HG02759 (cell line): ENCODE measurements around the gene MAD2L2.

Experiments
- ATAC-seq: cut with Tn5 transposase; IDR thresholded peaks from one replicate; pipeline ENCODE4 v1.9.1; 2021; ENCODE audit warnings: mild to moderate bottlenecking, moderate library complexity; ENCODE audit not compliant: unreplicated experiment

MAD2L2 gene

DNA sequence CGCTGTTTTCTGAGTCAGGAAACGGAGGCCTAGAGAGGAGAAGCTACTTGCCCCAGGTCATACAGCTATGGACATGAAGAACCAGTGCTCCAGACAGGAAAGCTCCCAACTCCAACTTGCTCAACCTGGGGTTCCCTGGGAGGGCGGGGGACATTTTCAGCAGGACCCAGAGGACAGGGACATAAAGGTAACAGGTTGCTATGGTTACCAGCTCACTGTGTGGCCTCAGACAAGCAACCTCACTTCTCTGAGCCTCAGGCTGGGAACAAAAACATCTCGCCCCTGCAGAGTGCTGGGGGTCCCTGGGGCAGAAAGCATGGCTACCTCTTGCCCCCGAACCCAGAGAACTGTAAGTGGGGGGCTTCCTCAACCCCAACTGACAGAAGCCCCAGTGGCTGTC, 42.8 kb downstream of the MAD2L2 start:
- no peak for ATAC-seq

DNA sequence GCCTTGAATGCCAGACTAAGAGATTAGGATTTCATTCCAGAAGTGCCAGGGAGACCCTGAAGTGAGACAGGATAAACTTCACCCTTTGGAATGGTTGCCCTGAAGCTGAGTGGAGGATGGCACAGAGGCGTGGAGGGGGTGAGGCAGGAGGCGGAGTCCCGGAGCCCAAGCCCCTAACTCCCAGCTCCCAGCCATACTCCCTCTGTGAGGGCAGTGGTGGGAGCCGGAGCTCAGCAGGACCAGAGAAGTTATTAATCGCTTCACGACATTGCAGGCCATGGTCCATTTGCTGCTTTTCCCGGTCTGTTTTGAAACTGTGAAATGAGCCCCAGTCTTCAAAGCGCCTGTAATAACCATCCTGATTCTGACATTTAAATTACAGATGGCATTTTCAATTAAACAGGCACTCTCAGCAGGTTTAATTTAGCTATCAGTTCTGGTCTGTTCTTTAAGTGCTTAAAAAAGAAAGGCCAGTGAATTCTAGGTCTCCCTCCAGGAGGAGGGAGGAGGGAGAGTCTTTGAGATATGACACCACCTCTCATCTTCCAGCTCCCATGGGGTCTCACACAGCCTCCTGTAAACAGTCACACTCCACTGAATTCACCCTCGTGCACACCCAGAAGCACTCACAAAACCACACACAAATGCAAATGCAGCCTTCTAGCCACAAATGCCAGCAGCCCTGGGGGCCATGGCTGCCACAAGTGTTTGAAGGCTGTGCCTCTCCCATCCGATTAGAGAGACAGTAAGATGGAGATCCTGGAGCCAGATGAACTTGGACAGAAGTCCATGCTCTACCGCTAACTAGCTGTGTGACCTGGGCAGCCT, 46.4 kb downstream of the MAD2L2 start:
- ATAC-seq, result no peak

DNA sequence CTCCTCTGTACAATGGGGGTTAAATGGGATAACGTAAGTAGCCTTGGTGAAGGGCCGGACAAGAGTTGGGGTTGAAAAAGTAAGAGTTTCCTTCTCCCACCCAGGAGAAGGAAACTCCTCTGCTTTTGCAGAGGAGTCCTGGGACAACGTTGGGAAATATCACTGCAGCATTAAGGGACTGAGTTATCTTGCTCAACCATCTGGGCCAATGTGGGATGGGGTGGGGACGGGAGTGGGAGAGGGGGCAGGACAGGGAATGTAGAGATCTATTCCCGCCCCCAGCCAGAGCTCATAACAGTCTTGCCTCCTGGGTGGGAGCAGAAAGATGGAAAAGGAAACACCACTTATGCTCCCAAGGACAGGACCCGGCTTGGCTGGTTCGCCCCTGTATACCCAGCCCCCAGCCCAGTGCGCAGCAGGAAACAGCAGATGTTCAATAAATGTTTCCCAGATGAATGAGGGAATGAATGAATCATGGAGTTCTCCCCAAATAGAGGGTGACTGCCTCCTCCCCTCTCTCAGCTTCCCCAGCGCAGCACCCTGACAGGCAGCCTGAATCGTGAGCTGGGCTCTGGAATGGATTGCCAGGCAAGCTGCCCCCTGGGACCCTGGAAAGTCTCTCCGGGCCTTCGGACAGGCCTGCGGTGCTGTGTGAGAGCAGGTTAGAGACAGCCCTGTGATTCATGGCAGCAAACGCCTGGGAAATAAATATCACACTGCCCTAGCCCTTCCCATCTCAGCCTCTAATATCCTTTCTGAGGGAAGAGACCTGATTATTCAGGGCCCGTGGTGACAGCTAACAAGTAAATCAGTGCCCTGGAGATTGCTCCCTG, 51.5 kb downstream of the MAD2L2 start:
- no peak for ATAC-seq

DNA sequence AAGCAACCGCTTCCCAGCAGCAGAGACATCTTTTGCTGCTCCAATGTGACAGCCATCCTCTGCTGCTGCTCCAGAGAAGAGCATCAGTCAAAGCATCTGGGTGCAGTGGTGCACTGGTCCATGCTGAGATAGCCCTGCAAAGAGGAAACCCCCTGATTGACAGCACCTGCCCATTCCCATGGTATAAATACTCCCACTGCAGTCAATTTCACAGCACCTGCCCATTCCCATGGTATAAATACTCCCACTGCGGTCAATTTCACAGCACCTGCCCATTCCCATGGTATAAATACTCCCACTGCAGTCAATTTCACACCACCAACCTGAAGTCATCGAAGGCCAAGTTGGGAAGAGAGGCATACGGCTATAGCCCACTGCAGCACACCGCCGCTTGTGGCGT, 52.2 kb downstream of the MAD2L2 start:
- no peak for ATAC-seq

DNA sequence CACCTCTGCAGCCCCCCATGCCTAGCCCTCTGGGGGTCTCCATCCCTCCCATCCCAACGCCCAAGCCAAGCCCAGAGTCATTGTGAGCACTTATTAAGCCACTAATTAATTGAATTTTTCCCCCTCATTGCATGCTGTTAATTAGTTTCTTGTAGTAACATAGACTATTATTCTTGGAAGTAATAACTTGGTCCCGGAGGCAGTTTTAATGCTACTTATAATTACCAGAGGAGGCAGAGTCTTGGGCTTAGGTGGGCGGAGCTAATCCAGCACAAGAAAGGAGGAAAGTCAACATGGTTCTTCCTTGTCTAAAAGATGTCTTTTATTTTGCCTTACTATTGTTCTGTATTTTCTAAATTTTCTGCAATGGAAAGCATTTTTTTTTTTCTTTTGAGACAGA, 54.4 kb downstream of the MAD2L2 start:
- ATAC-seq, result no peak
